Measurements from ENCODE around the gene OTUD3. TPM values are rescaled to one million over a fixed set of nuclear protein-coding genes. Genes with fewer than 3 reads are reported as not detected.
"Not testable (repeated sequence)": the region's sequence is repeated elsewhere in the genome, so short reads cannot be mapped to it uniquely, and the experiment has no call there.

Gene OTUD3
- total RNA-seq, 1 experiment from 2014 or later: 33.9 TPM

DNA sequence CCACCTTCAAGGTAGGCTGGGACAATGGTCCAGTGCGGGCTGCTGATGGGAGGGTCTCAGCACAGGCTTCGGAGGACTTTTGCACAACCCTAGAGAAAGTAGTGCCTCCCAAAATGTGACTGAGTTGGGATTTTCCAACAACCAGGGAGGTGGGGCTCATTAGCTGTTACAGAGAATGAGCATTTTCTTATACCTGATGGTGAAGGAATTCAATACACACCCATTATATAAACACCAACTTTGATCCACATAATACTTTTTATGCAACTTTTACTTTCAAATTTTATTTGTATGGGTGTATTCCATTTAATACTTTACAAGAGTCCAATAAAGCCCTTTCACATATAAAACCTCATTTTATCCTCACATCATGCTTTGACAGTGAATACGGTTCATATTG is 35.9 kb upstream of the OTUD3 start:
- TF ChIP-seq EZH2 (IDR thresholded peaks at IDR 0.05; ENCODE audit: borderline replicate concordance, low read depth, low read length, poor library complexity, severe bottlenecking) (no peak), CTCF (conservative IDR thresholded peaks at IDR 0.05; ENCODE audit: low read depth, low read length) (no peak)
- no peak overlapping the region for H3K4me3 ChIP-seq (ENCODE audit: low read depth, low read length, poor library complexity, severe bottlenecking)
- no peaks in the 10 kb centered on the region for H3K9me3 ChIP-seq (ENCODE audit: low read depth, low read length, poor library complexity, severe bottlenecking)
- no peak overlapping the region for H3K27ac ChIP-seq (ENCODE audit: low read depth, low read length, poor library complexity, severe bottlenecking)
- H3K36me3 ChIP-seq (ENCODE audit: insufficient read depth, low read length, poor library complexity, severe bottlenecking): no peaks in the 10 kb centered on the region
- no peak for DNase-seq (ENCODE audit: low spot score)
- no peaks in the 10 kb centered on the region for H3K27me3 ChIP-seq (replicated peaks; ENCODE audit: insufficient read depth, low read depth, low read length, poor library complexity)
- ChIA-PET POLR2A (ENCODE audit: low non-redundant PET) (no interaction called here), CTCF (no interaction called here)
- H3K4me1 ChIP-seq (ENCODE audit: insufficient read depth, low read length, poor library complexity, severe bottlenecking): no peaks in the 10 kb centered on the region
- intact Hi-C loops (cut with micrococcal nuclease; ENCODE audit: unreplicated experiment): no loop called here
- no TSS peak for BruUV-seq (replicated peaks)

- H3K4me3 ChIP-seq (ENCODE audit: low read depth, low read length, poor library complexity, severe bottlenecking); POLR2A ChIA-PET (ENCODE audit: low non-redundant PET); H3K27ac ChIP-seq (ENCODE audit: low read depth, low read length, poor library complexity, severe bottlenecking); DNase-seq (ENCODE audit: low spot score); H3K27me3 ChIP-seq (replicated peaks; ENCODE audit: insufficient read depth, low read depth, low read length, poor library complexity); H3K9me3 ChIP-seq (ENCODE audit: low read depth, low read length, poor library complexity, severe bottlenecking); H3K4me1 ChIP-seq (ENCODE audit: insufficient read depth, low read length, poor library complexity, severe bottlenecking); H3K36me3 ChIP-seq (ENCODE audit: insufficient read depth, low read length, poor library complexity, severe bottlenecking); CTCF ChIA-PET; BruUV-seq (replicated peaks); intact Hi-C loops (cut with micrococcal nuclease; ENCODE audit: unreplicated experiment): not testable (repeated sequence)
These were observed 34.9 kb upstream of the OTUD3 start for GRCh38 chr1:19847334-19847733.

DNA sequence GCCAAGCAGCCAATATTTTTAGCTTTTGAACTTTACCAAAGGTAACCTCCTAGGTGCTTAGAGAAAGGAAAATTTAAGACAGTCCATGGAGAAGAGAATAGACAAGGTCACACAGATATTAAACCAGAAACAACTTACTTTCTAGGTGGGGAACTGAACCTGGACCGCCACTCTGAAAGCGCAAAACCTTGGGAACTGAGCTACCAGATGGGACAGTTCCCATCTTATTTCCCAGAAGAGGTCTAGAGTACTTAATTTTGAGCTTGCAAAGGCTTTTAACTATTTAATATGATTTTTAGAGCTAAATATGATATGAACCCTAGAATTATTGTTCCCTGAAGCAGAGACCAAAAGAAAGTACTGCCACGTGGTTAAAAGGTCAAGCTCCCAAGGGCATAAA is 32.9 kb upstream of the OTUD3 start:
- DNase-seq (ENCODE audit: low spot score); H3K9me3 ChIP-seq (ENCODE audit: low read depth, low read length, poor library complexity, severe bottlenecking); H3K27me3 ChIP-seq (replicated peaks; ENCODE audit: insufficient read depth, low read depth, low read length, poor library complexity); POLR2A ChIA-PET (ENCODE audit: low non-redundant PET); H3K36me3 ChIP-seq (ENCODE audit: insufficient read depth, low read length, poor library complexity, severe bottlenecking); CTCF ChIA-PET; H3K4me3 ChIP-seq (ENCODE audit: low read depth, low read length, poor library complexity, severe bottlenecking); intact Hi-C loops (cut with micrococcal nuclease; ENCODE audit: unreplicated experiment); H3K4me1 ChIP-seq (ENCODE audit: insufficient read depth, low read length, poor library complexity, severe bottlenecking); H3K27ac ChIP-seq (ENCODE audit: low read depth, low read length, poor library complexity, severe bottlenecking); BruUV-seq (replicated peaks): not testable (repeated sequence)

DNA sequence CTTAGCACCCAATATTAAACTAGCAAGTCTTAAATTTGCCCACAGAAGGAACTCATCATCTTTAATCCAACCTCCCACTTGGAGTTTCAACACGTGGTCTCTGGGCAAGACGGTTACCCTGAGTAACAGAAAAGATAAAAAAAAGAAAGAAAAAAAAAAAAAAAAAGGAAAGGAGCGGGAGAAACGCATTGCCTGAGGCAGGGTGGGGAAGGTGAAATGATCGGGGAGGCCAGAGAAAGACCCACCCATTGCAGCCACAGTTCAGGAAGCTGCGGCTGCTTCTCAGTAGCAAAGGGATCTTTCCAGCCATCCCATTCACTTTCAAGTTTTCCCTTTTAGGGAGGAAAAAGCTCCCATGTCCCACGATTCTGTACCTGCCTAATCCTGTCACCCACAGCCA is 32.0 kb upstream of the OTUD3 start:
- DNase-seq (ENCODE audit: low spot score): no peak
- CTCF ChIA-PET: no interaction called here
- TF ChIP-seq EZH2 (IDR thresholded peaks at IDR 0.05; ENCODE audit: borderline replicate concordance, low read depth, low read length, poor library complexity, severe bottlenecking) (no peak), CTCF (conservative IDR thresholded peaks at IDR 0.05; ENCODE audit: low read depth, low read length) (no peak)
- BruUV-seq (replicated peaks): no TSS peak
- H3K27ac ChIP-seq (ENCODE audit: low read depth, low read length, poor library complexity, severe bottlenecking): no peak overlapping the region
- no peaks in the 10 kb centered on the region for H3K4me1 ChIP-seq (ENCODE audit: insufficient read depth, low read length, poor library complexity, severe bottlenecking)
- no peaks in the 10 kb centered on the region for H3K27me3 ChIP-seq (replicated peaks; ENCODE audit: insufficient read depth, low read depth, low read length, poor library complexity)
- no peaks in the 10 kb centered on the region for H3K9me3 ChIP-seq (ENCODE audit: low read depth, low read length, poor library complexity, severe bottlenecking)
- H3K36me3 ChIP-seq (ENCODE audit: insufficient read depth, low read length, poor library complexity, severe bottlenecking): no peaks in the 10 kb centered on the region
- H3K4me3 ChIP-seq (ENCODE audit: low read depth, low read length, poor library complexity, severe bottlenecking): no peak overlapping the region
- intact Hi-C loops (cut with micrococcal nuclease; ENCODE audit: unreplicated experiment): no loop called here
- POLR2A ChIA-PET (ENCODE audit: low non-redundant PET): no interaction called here

Data from A673 (cell line).